GM12864 (cell line): ENCODE data around the gene MYL10.
"Not testable (repeated sequence)": the region's sequence is repeated elsewhere in the genome, so short reads cannot be mapped to it uniquely, and the experiment has no call there.

Experiments used
- DNase-seq: peaks from one replicate; pipeline ENCODE4 v3.0.0-alpha.2; 2011; ENCODE audit warnings: low read depth
- H3K4me3 ChIP-seq: 2 replicates; pipeline ENCODE4 v1.5.1; 2011; ENCODE audit warnings: mild to moderate bottlenecking, low read depth, low read length, control low read depth
- CTCF ChIP-seq: IDR thresholded peaks from 2 replicates; pipeline ENCODE4 v1.5.1; 2011; ENCODE audit warnings: low read depth, mild to moderate bottlenecking, moderate library complexity, low read length, control low read depth, inconsistent platforms; ENCODE audit errors: missing control alignments

MYL10 gene

GRCh38 chr7:101614098-101614938, 14.8 kb downstream of the MYL10 start:
- TF ChIP-seq CTCF, result no peak
- no peak overlapping the region for H3K4me3 ChIP-seq
- no peak for DNase-seq

GRCh38 chr7:101612885-101613515, 16.1 kb downstream of the MYL10 start:
- DNase-seq, result no peak
- TF ChIP-seq CTCF, result no peak
- H3K4me3 ChIP-seq, result no peak overlapping the region

DNA sequence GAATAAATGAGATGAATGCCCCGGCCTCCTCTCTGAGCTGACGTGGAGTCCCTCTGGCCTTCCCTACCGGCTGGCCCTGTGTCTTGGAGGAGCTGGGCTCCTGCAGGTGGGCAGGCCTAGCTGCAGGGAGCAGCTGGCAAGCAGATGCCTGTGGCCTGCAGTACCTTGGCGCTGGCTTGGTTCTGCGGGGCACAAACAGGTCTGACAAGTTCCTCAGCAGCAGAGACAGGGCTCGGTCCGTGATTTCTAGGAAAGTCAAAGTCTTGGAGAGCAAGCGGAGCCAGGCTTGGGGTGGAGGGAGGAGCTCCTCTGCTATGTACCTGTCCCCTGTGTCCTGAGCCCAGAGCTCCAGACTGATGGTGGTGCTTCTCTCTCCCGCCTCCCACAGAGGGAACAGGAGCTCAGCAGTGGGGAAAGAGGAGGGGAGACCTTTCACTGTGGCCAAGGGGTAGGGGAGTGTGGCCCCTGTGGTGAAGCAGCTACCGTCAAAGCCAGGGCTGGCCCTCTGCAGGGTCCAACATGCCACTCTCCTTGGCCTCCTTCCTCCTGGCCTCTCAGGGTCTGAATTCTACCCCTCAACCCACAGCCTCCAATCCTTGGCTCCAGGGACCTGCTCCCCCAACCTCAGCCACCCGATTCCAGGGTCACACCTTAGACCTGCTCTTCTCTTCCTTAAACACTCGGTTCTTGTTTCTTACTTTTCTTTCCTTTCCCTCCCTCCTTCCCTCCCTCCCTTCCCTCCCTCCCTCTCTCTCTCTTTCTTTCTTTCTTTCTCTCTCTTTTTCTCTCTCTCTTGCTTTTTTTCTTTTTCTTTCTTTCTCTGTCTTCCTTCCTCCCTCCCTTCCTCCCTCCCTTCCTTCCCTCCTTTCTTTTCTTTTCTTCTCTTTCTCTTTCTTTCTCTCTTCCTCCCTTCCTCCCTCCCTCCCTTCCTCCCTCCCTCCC, 20.1 kb downstream of the MYL10 start:
- no peak for TF ChIP-seq CTCF
- no peak overlapping the region for H3K4me3 ChIP-seq
- no peak for DNase-seq

- H3K4me3 ChIP-seq, result no peak overlapping the region
- TF ChIP-seq CTCF, result no peak
- no peak for DNase-seq
Measured at GRCh38 chr7:101606498-101606923, 22.6 kb downstream of the MYL10 start.

GRCh38 chr7:101605611-101606497, 23.2 kb downstream of the MYL10 start:
- no peak for DNase-seq
- TF ChIP-seq CTCF, result no peak
- H3K4me3 ChIP-seq, result no peak overlapping the region

DNA sequence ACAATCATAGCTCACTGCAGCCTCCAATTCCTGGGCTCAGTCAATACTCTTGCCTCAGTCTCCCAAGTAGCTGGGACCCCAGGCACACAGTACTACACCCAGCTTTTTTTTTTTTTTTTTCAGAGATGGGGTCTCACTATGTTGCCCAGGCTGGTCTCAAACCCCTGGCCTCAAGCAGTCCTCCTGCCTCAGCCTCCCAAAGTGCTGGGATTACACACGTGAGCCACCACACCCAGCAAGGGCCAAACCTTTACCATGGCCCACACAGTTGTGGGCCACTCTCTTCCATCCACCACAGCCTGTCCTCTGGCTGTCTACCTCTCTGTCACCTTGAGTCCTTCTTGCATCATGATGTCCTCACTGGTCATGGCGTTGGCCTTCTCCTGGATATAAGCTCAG, 24.2 kb downstream of the MYL10 start:
- DNase-seq, H3K4me3 ChIP-seq: not testable (repeated sequence)
